ENCODE results near the gene ACSM5. TPM values are rescaled to one million over a fixed set of nuclear protein-coding genes. Genes with fewer than 3 reads are reported as not detected.

The ACSM5 gene, protein sequence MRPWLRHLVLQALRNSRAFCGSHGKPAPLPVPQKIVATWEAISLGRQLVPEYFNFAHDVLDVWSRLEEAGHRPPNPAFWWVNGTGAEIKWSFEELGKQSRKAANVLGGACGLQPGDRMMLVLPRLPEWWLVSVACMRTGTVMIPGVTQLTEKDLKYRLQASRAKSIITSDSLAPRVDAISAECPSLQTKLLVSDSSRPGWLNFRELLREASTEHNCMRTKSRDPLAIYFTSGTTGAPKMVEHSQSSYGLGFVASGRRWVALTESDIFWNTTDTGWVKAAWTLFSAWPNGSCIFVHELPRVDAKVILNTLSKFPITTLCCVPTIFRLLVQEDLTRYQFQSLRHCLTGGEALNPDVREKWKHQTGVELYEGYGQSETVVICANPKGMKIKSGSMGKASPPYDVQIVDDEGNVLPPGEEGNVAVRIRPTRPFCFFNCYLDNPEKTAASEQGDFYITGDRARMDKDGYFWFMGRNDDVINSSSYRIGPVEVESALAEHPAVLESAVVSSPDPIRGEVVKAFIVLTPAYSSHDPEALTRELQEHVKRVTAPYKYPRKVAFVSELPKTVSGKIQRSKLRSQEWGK
- not detected in 2 replicates for total RNA-seq

DNA sequence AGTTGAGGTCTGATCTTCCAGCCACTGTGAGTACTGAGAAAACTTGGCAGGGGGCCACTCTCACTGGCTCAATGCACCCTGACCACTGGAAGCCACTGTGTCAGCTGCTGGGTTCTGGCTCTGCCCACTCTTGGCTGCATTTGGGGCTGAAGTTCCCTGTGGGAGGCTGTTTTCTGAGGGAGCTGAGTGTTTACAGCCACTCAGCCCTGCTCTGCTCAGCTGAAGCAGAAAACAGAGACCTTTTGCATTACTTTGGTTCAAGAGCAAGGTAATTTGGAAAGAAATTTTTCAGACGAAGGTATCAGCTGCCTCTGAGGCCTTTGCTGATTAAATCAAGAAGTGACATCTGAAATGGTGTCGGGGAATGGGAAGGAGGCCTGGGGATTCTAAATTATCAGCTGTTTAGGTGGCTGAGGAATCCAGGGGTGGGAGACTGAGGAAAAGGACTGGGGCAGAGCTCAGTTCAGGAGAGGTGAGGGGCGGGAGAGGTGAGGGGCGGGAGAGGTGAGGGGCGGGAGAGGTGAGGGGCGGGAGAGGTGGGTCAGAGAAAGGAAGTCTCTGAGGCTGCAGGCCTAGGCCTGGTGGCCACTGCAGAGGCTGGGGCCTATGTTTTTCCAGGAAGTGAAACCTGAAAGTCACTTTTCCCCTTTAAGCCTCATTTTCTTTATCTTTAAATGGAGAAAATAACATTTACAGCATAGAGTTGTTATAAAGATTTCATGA is at the start of gene ACSM5:
Gene ACSM5, plus strand, starts transcription at position 137 of the 723 bp plus-strand sequence. CDS start 1,951 bp downstream, outside the sequence.

DNA sequence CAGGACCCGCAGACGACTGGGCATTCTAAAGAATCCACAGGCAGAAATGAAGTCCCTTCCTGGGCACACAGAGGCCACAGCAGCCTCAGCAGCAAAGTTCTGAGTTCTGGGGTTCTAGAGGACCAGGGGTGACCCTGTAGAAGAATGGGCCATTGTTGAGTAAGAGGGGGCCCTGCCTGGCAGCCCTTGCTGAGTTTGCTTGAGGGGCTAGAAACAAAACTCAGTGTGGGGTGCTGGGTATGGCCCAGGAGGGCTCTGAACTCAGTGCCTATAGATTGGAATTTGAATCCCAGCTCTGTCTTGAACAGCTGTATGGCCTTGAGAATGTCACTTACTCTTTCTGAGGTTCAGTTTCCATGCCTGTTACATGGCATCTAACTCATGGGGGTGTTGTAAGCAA is 4.7 kb upstream of the ACSM5 start, which contains the start of gene PDILT:
Gene PDILT, minus strand, starts transcription at position 101 of the 400 bp plus-strand sequence. CDS start 5,437 bp downstream, outside the sequence.

DNA sequence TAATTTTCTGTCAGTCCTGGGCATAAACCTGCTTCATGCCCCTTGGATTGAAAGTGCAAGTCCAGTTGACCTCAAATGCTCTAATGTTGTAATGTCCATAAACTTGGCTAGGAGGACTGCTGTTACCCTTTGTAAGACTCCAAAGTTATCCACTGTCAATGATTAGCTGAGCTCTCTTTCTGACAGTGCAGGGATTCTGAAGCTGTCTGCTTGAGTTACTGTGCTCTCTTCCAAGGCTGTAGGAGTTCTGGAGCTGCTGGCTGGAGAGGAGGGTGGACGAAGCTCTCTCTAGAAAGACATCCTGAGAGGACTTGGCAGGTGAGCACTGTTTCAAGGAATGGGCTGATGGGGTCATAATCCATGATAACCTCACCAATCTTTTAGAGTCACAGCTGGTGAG is 42.0 kb downstream of the ACSM5 start, which contains the start of gene ACSM2A:
Gene ACSM2A, plus strand, starts transcription at position 158 of the 400 bp plus-strand sequence. CDS start 8,594 bp downstream, outside the sequence.

Other genes with a start within 250 kb of the ACSM5 start
- not detected in 2 replicates for gene GP2, start 82.0 kb upstream of the ACSM5 start, total RNA-seq
- gene UMOD, start 56.8 kb upstream of the ACSM5 start, total RNA-seq = not detected in 2 replicates
- not detected in 2 replicates for gene PDILT, start 4.8 kb upstream of the ACSM5 start, total RNA-seq
- not detected in 2 replicates for gene ACSM2A, start 42.0 kb downstream of the ACSM5 start, total RNA-seq
- gene ACSM2B, start 166.8 kb downstream of the ACSM5 start, total RNA-seq = not detected in 2 replicates